Measurements from ENCODE around the gene EPC1.
"Not testable (repeated sequence)": the region's sequence is repeated elsewhere in the genome, so short reads cannot be mapped to it uniquely, and the experiment has no call there.

Gene EPC1

GRCh38 chr10:32232378-32232777 is 114.6 kb downstream of the EPC1 start:
- DNase-seq (ENCODE audit: low spot score), result no peak

GRCh38 chr10:32229788-32230187 is 117.2 kb downstream of the EPC1 start:
- DNase-seq (ENCODE audit: low spot score), result not testable (repeated sequence)

- no peak for DNase-seq (ENCODE audit: low spot score)
Observed at GRCh38 chr10:32229170-32229569, 117.8 kb downstream of the EPC1 start.

GRCh38 chr10:32227802-32228201 is 119.2 kb downstream of the EPC1 start:
- DNase-seq (ENCODE audit: low spot score), result no peak

GRCh38 chr10:32226624-32227023 is 120.3 kb downstream of the EPC1 start:
- no peak for DNase-seq (ENCODE audit: low spot score)

GRCh38 chr10:32225976-32226375 is 121.0 kb downstream of the EPC1 start:
- DNase-seq (ENCODE audit: low spot score), result no peak

- not testable (repeated sequence) for DNase-seq (ENCODE audit: low spot score)
Observed at GRCh38 chr10:32222376-32222775, 124.6 kb downstream of the EPC1 start.

GRCh38 chr10:32219156-32219555 is 127.8 kb downstream of the EPC1 start:
- DNase-seq (ENCODE audit: low spot score), result not testable (repeated sequence)

GRCh38 chr10:32218206-32219044 is 128.5 kb downstream of the EPC1 start:
- not testable (repeated sequence) for DNase-seq (ENCODE audit: low spot score)

All from COLO829 (cell line).